Smooth muscle cell of the umbilical artery (primary cell): ENCODE results near the gene RRP7A. TPM values are rescaled to one million over a fixed set of nuclear protein-coding genes. Genes with fewer than 3 reads are reported as not detected.

Experiments
- total RNA-seq: library from RNA; depleted of rRNA; stranded (reverse); fragments of >200 nt; gene quantifications from 2 replicates; pipeline ENCODE4 v1.2.3, GENCODE V29; 2014

Gene RRP7A
- total RNA-seq, result 31.1 and 36.2 TPM in 2 replicates

GRCh38 chr22:42519525-42520401 lies at the start of gene RRP7A:
Gene RRP7A (minus strand): TSS chr22:42519796. CDS start chr22:42519786, 10 bp downstream.

GRCh38 chr22:42553475-42554361 lies 34.1 kb upstream of the RRP7A start, which contains the start of gene SERHL2:
Gene SERHL2 (plus strand): TSS chr22:42553956. CDS start chr22:42554021, 65 bp downstream.

Other genes starting within 250 kb of the RRP7A start
- 16.6 and 32.8 TPM in 2 replicates for gene TCF20, start 249.1 kb downstream of the RRP7A start, total RNA-seq
- gene NFAM1, start 87.4 kb downstream of the RRP7A start, total RNA-seq, result under 0.01 and 0.09 TPM in 2 replicates
- 3.6 and 4.2 TPM in 2 replicates for gene SERHL2, start 34.2 kb upstream of the RRP7A start, total RNA-seq
- 17.8 and 24.4 TPM in 2 replicates for gene POLDIP3, start 95.1 kb upstream of the RRP7A start, total RNA-seq
- gene ATP5MGL, start 120.8 kb upstream of the RRP7A start, total RNA-seq, result 0.78 TPM in 1 of 2 replicates, not detected in the other
- 66.5 and 98.5 TPM in 2 replicates for gene CYB5R3, start 129.6 kb upstream of the RRP7A start, total RNA-seq
- 2.2 and 5.0 TPM in 2 replicates for gene A4GALT, start 201.1 kb upstream of the RRP7A start, total RNA-seq